Hepatocyte (in vitro differentiated cells): Measurements from ENCODE around the gene SDC3. TPM values are rescaled to one million over a fixed set of nuclear protein-coding genes. Genes with fewer than 3 reads are reported as not detected.
A peak's percentile ranks its signal among the peaks of the same experiment; 100 is the strongest.

ENCODE experiments used
- DNase-seq: peaks from one replicate; pipeline ENCODE4 v3.0.0-alpha.2; 2016; ENCODE audit warnings: low spot score
- H2AFZ ChIP-seq: fragments of 200-600 bp; sonication (generic); 2 replicates; pipeline ENCODE4 v1.6.0; 2016; ENCODE audit warnings: antibody characterized with exemption, mild to moderate bottlenecking
- H3K27ac ChIP-seq: fragments of 200-600 bp; sonication (generic); 2 replicates; pipeline ENCODE4 v1.5.1; 2016; ENCODE audit warnings: mild to moderate bottlenecking
- H3K27me3 ChIP-seq: fragments of 200-600 bp; sonication (generic); 2 replicates; pipeline ENCODE4 v1.6.1; 2016
- H3K36me3 ChIP-seq: fragments of 200-600 bp; sonication (generic); replicated peaks from 2 replicates; pipeline ENCODE4 v1.5.1; 2016; ENCODE audit warnings: low read depth; ENCODE audit not compliant: insufficient read depth
- H3K4me1 ChIP-seq: fragments of 200-600 bp; sonication (generic); 2 replicates; pipeline ENCODE4 v1.5.1; 2016; ENCODE audit warnings: mild to moderate bottlenecking, moderate library complexity; ENCODE audit not compliant: insufficient read depth
- H3K4me2 ChIP-seq: fragments of 200-600 bp; sonication (generic); 2 replicates; pipeline ENCODE4 v1.6.0; 2016
- H3K4me3 ChIP-seq: fragments of 200-600 bp; sonication (generic); 2 replicates; pipeline ENCODE4 v1.5.1; 2016; ENCODE audit warnings: mild to moderate bottlenecking
- H3K79me2 ChIP-seq: fragments of 200-600 bp; sonication (generic); 2 replicates; pipeline ENCODE4 v1.6.0; 2017; ENCODE audit warnings: mild to moderate bottlenecking
- H3K9me2 ChIP-seq: fragments of 200-600 bp; sonication (generic); replicated peaks from 2 replicates; pipeline ENCODE4 v1.6.0; 2017; ENCODE audit warnings: mild to moderate bottlenecking; ENCODE audit not compliant: insufficient read depth
- H3K9me3 ChIP-seq: fragments of 200-600 bp; sonication (generic); 2 replicates; pipeline ENCODE4 v1.5.1; 2016; ENCODE audit warnings: low read depth, mild to moderate bottlenecking
- H4K20me1 ChIP-seq: fragments of 200-600 bp; sonication (generic); 2 replicates; pipeline ENCODE4 v1.6.0; 2016; ENCODE audit warnings: mild to moderate bottlenecking; ENCODE audit not compliant: insufficient read depth, poor library complexity, severe bottlenecking
- EZH2 ChIP-seq: fragments of 200-600 bp; sonication (generic); IDR thresholded peaks from 2 replicates; pipeline ENCODE4 v1.6.1; 2016; ENCODE audit warnings: antibody characterized with exemption, mild to moderate bottlenecking, borderline replicate concordance
- EZH2phosphoT487 ChIP-seq: fragments of 200-600 bp; sonication (generic); IDR thresholded peaks from one replicate; pipeline ENCODE4 v1.6.1; 2018; ENCODE audit warnings: antibody characterized with exemption, mild to moderate bottlenecking, low read depth, moderate library complexity; ENCODE audit not compliant: unreplicated experiment, severe bottlenecking
- WGBS: methylation state at CpG from one replicate; pipeline ENCODE4 v1.1.6; 2016; ENCODE audit warnings: low lambda C conversion rate; ENCODE audit errors: missing lambda C conversion rate; 5-methylcytosine and 5-hydroxymethylcytosine counted together
- polyA plus RNA-seq: library from polyadenylated mRNA; unstranded; fragments of >200 nt; fragmentation: Nextera tagmentation; extraction: Ambion mirVana; gene quantifications from 2 replicates; pipeline ENCODE4 v1.2.1, GENCODE V29; 2016
- total RNA-seq: library from RNA; depleted of rRNA; stranded (reverse); fragments of >200 nt; gene quantifications from 2 replicates; pipeline ENCODE4 v1.2.3, GENCODE V29; 2014
- TF ChIP-seq, protein P1 (sequence below): fragments of 200-600 bp; sonication (generic); IDR thresholded peaks from 2 replicates; pipeline ENCODE4 v1.5.1; 2016; ENCODE audit warnings: antibody characterized with exemption, mild to moderate bottlenecking; ENCODE audit not compliant: poor library complexity

Gene SDC3
- total and polyA plus RNA-seq, 2 experiments from 2014 or later, result 33.5 to 60.0 TPM

DNA sequence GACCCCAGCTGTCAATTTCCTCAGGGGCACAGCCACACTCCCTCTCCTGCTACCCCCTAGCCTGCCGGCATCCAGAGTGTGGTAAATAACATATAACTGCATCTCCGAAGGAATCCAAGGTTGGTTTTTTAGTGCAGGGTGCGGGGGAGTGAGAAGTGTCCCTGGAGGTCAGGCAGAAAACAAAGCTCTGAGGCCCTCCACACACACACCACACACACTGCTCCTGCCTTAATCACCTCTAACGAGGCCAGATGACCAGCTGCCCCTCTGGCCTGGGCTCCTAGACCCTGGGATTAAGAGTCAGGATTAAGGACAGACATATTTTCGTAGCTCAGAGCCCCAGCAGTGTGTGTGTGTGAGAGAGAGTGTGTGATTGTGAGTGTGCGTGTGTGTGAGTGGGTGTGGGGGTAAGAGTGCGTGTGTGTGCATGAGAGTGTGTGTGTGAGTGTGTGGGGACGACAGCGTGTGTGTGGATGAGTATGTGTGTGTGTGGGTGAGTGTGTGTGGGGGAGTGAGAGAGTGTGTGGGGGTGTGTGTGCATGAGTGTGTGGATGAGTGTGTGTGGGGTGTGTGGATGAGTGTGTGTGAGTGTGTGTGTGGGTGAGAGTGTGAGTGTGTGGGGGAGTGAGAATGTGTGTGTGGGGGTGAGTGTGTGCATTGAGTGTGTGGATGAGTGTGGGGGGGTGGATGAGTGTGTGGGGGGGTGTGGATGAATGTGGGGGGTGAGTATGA lies 14.6 kb downstream of the SDC3 start:
- H3K4me2 ChIP-seq, result no peak overlapping the region
- H3K79me2 ChIP-seq, result peaks cover 43% of the 10 kb centered on the region
- whole genome bisulfite sequencing, result 62% methylated on average over 9 of the region's 9 CpGs
- H4K20me1 ChIP-seq, result peaks cover 3% of the 10 kb centered on the region
- peaks cover 27% of the 10 kb centered on the region for H3K4me1 ChIP-seq
- no peak overlapping the region for H3K27ac ChIP-seq
- H3K36me3 ChIP-seq, result no peaks in the 10 kb centered on the region
- H3K9me2 ChIP-seq, result no peaks in the 10 kb centered on the region
- H3K9me3 ChIP-seq, result no peaks in the 10 kb centered on the region
- H3K27me3 ChIP-seq, result no peaks in the 10 kb centered on the region
- no peak for DNase-seq
- TF ChIP-seq EZH2phosphoT487, result no peak
- TF ChIP-seq, protein P1, sequence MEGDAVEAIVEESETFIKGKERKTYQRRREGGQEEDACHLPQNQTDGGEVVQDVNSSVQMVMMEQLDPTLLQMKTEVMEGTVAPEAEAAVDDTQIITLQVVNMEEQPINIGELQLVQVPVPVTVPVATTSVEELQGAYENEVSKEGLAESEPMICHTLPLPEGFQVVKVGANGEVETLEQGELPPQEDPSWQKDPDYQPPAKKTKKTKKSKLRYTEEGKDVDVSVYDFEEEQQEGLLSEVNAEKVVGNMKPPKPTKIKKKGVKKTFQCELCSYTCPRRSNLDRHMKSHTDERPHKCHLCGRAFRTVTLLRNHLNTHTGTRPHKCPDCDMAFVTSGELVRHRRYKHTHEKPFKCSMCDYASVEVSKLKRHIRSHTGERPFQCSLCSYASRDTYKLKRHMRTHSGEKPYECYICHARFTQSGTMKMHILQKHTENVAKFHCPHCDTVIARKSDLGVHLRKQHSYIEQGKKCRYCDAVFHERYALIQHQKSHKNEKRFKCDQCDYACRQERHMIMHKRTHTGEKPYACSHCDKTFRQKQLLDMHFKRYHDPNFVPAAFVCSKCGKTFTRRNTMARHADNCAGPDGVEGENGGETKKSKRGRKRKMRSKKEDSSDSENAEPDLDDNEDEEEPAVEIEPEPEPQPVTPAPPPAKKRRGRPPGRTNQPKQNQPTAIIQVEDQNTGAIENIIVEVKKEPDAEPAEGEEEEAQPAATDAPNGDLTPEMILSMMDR, result no peak
- no peak for TF ChIP-seq EZH2
- H3K4me3 ChIP-seq, result no peak overlapping the region
- H2AFZ ChIP-seq, result no peak overlapping the region

DNA sequence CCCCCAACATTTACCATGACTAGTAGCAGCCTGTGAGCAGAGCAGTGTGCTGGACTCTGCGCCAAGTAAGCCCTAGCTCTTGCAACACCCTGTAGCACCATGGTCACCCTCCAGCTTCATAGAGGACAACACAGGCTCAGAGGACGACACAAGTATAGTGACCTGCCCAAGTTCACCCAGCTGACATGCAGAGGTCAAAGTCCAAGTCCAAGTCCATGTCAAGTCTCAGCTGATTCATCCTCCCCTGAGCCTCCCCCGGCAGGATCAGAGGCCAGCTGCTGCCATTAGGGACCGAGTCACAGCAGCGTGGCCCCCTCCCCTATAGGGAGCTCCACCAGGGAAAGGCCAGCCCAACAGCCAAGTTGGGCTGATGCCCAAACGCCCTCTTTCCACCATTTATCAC lies 15.9 kb downstream of the SDC3 start:
- Histone ChIP-seq H3K9me3 (no peaks in the 10 kb centered on the region), H2AFZ (no peak overlapping the region), H3K27me3 (no peaks in the 10 kb centered on the region), H3K4me2 (no peak overlapping the region), H3K79me2 (peaks cover 34% of the 10 kb centered on the region), H3K27ac (peak overlapping the region; percentile 74), H3K4me3 (no peak overlapping the region), H3K9me2 (no peaks in the 10 kb centered on the region), H3K4me1 (peaks cover 39% of the 10 kb centered on the region), H4K20me1 (peaks cover 3% of the 10 kb centered on the region), H3K36me3 (no peaks in the 10 kb centered on the region)
- peak; percentile 58 for DNase-seq
- 76% methylated on average over 6 of the region's 6 CpGs for WGBS
- TF ChIP-seq, protein P1, result no peak
- no peak for TF ChIP-seq EZH2
- no peak for TF ChIP-seq EZH2phosphoT487

DNA sequence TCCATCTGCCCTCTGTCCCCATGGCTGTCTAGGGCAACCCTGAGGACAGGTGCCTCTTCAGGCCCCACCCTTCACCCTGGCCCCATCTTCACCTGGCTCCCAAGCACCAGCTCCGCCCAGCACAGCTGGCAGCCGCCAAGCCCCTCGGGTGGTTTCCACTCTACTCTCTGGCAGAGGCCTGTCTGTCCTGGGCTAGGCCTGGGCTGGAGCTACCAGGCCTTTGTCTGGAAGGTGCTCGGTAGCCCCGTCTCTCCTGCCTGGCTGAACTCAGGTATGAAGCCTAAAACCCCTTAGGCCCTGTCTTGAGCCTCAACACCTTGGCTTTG lies 17.4 kb downstream of the SDC3 start:
- Histone ChIP-seq H3K4me3 (no peak overlapping the region), H2AFZ (no peak overlapping the region), H3K36me3 (no peaks in the 10 kb centered on the region), H3K4me1 (peaks cover 46% of the 10 kb centered on the region), H3K27ac (peak overlapping the region; percentile 74), H3K9me2 (no peaks in the 10 kb centered on the region), H3K4me2 (peak overlapping the region; percentile 45), H4K20me1 (no peaks in the 10 kb centered on the region), H3K9me3 (no peaks in the 10 kb centered on the region), H3K27me3 (no peaks in the 10 kb centered on the region), H3K79me2 (peaks cover 41% of the 10 kb centered on the region)
- WGBS, result 91% methylated on average over 5 of the region's 5 CpGs
- TF ChIP-seq EZH2 (no peak), EZH2phosphoT487 (no peak)
- TF ChIP-seq, protein P1, result no peak
- DNase-seq, result no peak
